Anterior cingulate cortex (tissue), 58 donors: Measurements from ENCODE around the gene SMC2.

Source experiments
- DNase-seq, 58 donors: peaks; one replicate each; lab custom pipeline; 2025; lab: John Stamatoyannopoulos, UW

SMC2 gene

DNA sequence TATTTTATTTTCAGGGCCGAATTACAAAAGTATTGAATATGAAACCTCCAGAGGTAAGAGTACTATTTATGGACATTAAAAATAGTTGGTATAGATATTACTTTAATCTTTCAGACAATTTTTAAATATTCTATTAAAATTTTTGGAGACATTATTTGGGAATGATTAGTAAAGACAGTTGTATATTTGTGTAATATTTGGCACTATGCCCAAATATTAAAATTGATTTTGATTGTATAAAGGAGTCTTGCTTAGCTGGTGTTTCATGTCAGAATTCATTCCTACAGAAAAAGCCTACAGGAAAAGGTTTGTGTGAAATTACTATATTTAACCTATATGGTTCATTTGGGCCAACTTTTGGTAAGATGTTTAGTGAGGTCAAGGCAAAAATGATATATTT is 5.5 kb downstream of the SMC2 start:
- no peak for DNase-seq

DNA sequence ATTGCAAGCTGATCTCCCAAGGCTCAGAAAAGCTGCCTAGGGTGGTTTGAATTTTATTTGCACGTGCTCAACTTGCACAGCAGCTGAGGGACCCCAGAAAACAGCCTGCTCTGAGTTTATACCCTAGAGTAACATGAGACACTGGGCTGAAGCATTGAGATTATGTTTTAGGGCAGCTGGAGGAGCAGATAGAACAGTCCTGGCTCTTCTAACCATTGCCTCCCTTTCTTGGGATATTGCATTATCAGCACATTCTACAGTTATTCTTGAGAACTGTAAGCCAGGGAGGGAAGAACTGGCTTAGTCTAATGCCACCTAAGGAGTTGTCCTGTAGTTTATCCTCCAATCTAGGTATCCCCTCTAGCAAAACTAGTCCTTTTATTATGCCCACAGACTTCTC is 10.3 kb downstream of the SMC2 start:
- DNase-seq, result no peak

DNA sequence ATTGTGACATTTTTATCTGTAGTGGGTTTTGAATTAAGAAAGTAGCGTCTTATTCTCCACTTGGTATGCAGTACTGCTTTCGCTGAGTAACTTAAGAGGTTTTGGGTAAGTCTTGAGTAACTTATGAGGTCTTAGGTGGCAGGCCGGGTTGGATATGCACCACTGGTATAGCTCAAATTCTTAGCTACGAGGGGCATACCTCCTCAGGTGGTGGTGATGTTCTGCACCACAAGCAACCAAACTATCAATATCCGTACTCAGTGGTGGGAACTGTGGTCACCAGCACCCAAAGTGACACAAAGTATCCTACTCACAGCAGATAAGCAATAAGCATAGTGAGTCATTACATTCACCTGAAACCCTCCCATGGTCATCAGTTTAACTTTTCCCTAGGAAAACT is 13.7 kb downstream of the SMC2 start:
- no peak for DNase-seq

DNA sequence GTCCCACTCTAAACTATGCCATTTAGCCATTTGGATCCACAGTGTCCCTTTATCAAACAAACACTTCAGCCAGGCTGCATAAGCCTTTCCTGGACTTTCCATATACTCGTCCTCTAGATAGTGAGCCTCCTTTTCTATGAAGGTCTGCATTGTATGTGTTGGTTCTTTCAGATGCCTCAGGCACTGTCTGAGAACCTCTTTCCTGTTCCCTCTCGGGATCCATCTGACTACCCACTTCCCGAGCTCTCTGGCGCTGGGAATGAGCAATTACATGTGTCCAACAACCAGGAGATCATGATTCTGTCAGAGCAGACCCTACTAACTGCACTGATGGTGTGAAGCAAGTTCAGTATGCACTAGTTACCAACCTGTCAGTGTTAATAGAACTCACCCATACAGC is 14.2 kb downstream of the SMC2 start:
- DNase-seq, result no peak

DNA sequence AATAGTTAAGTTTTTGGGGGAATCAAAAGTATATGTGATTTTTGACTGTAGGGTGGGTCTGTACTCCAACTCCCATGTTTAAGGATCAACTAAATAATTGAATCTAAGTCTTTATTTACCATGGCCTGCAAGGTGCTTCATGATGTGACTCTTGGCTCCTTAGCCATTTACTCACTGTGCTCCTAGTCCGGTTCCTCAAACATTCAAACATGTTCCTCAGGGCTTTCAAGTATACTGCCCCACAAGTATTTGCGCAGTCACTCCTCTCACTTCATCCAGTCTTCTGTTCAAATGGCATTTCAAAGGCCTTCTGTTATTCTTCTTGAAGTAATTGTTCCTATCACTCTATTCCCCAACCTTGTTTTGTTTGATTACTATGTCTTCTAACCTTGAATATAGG is 16.4 kb downstream of the SMC2 start:
- DNase-seq, result no peak

DNA sequence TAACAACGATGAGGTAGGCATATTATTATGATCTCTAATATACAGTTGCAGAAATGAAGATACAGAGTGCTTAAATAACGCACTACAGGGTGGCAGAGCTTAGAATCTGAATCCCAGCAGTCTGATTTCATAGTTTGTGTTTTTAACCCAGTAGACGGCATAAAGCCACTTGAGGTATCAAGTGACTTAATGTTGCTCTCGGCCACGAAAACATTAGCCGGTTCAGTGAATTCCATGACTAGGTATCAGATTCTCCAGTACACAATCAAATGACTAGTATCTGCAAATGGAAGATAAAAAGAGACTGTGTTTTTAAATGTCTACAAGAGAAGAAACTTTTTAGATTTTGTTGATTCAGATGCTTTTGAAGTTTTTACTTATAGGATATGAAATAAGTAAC is 24.8 kb downstream of the SMC2 start:
- DNase-seq, result no peak

DNA sequence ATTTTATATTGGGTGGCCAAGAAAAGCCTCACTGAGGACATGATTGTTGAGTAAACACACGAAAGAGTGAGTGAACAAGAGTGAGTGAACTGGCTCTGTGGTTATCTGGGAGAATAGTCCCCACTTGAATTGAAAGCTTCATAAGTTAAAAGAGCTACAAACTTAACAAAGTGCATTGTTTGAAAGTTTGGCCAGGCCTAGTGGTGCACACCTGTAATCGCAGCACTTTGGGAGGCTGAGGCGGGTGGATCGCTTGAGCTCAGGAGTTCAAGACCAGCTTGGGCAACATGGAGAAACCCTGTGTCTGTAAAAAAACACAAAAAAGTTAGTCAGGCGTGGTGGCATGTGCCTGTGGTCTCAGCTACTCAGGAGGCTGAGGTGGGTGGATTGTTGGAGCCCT is 26.9 kb downstream of the SMC2 start:
- no peak for DNase-seq

DNA sequence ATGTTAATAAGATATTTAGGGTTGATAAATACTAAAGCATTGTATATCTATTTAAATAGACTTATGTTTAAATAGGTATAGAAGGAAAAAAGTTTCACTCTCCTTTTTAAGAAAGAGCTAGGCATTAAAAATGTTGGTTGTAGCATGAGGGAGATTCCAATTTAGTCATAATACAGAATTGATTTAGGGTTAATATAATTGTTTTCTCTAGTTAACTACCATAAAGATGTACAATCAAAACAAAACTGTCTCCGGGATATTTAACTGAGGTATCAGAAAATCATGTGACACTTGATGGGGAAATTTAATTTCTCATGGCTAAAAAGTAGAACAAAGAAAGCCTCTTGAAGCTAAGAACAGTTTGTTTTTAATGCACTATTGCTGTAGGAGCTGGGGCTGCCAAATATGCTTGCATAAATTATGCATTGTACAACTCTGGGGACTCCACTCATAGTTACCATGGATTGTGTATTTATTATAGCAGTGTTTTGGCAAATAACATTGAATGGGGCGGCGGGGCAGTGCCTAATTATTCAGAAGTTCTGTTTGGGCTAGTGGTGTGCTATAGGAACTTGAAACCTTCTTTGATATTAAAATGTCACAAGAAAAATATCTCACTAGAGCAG is 44.2 kb downstream of the SMC2 start:
- DNase-seq, result no peak

DNA sequence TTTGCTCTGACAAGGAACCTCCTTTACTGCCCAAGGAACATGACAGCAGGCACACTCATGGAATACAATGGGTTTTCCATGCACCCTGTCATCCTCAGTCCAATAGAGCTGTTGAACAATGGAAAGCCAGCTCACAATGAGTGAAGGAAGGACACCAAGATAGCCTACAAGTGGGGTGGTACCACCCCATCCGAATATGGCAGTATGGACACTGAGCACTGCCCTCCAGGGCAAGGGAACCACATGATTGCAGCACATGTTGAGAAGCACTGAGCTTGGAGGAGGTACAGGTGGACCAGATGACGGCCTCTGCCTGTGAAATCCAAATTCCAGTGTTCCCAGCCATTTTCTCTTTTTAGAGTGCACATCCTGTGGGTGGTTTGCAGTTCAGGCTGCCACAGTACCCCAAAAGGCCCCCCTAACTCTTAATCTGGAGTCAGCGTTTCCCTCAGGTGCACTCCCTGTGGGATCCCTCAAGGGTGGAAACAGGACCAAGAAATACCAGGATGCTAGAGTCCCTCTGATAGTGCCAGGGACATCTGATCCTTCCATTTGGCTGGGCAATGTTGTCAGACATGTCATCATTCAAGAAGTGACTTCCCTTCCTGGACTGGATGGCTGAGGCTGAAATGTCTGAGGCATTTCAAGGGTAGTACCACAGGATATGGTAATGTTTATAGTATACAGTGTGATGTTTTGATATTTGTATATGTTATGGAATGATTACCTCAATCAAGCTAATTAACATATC is 48.9 kb downstream of the SMC2 start:
- no peak for DNase-seq

DNA sequence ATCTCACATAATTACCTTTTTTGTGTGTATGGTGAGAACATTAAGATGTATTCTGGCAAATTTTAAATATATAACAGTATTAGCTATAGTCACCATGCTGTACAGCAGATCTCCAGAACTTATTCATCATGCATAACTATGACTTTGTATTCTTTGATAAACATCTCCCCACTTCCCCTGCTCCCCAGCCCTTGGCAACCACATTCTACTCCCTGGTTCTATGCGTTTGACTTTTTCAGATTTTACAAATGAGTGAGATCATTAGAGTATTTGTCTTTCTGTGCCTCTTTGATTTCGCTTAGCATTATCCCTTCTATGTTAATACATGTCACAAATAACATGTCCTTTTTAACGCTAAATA is 49.4 kb downstream of the SMC2 start:
- DNase-seq, result no peak

DNA sequence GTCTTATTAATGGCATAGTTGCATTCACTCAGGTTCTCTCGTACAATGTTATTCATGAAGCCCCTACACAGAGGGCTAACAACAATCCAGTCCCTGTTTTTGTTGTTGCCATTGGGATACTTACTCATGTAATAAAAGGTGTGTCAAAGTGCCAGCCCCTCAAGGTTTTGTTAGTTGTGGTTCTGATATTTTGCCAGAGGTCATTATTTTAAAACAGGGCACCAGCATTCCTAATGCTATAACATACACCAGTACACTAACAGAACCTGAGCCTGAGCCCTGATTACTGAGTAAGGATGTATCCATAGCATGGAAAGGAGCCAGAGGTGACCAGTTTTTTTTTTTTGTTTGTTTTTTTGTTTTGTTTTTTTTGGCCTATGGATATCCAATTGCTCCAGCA is 50.2 kb downstream of the SMC2 start:
- no peak for DNase-seq

DNA sequence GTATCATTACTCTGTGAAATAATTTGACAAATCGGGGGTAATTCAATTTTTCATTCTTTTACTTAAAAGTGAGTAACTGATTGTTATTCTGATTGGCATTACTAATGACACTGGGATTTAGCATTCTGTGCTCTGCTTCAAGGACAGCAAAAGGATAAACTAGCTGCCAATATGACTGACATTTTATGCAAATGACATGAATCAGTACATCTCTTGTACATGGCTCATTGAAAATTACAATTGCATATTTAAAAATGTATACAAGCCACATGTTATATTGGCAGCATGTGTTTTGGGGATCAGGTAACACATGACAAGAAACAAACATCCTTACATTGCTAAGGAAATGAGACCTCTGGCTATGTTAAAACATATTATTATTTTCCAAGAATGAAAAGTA is 79.0 kb downstream of the SMC2 start:
- DNase-seq, result no peak

DNA sequence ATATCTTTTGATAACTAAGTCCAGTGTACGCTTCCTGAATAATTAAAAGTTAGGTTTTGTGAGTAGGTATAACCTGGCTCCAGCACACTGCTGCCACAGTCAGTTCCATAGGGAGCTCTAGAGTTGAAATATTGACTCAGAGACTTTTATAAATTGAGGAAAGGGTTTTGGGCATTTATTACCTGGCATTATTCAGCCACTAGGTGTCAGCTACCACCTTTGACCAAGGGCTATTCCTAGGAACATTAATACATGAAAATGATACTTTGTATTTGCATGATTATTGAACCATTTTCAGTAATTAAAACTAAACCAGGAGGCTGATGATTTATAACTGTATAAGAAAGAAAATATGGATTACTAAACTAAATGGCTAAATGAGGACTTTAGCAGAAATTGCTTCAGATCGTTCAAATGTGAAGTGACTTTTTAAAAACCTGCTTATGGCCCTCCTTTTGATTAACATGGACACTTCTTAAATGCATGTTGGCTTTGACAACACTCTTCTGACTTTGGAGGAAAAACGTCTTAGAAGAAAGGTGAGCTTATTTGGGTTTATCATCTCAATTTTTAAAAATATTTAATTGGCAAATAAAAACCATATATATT is 83.0 kb downstream of the SMC2 start:
- no peak for DNase-seq

DNA sequence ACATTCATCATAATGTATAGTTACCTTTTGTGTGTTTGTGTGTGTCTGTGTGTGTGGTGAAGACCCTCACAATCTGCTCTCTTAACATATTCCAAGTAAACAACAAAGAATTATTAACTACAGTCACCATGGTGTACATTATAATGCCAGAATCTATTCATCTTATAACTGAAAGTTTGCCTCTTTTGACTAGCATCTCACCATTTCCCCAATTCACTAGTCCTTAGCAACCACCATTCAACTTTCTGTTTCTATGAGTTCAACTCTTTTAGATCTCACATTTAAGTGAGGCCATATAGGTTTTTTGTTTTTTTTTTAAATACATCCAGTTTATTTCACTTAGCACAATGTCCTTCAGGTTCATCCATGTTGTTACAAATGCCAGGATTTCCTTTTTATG is 83.6 kb downstream of the SMC2 start:
- no peak for DNase-seq
